ENCODE results near the gene HLF.
A peak's percentile ranks its signal among the peaks of the same experiment; 100 is the strongest.

HLF gene

DNA sequence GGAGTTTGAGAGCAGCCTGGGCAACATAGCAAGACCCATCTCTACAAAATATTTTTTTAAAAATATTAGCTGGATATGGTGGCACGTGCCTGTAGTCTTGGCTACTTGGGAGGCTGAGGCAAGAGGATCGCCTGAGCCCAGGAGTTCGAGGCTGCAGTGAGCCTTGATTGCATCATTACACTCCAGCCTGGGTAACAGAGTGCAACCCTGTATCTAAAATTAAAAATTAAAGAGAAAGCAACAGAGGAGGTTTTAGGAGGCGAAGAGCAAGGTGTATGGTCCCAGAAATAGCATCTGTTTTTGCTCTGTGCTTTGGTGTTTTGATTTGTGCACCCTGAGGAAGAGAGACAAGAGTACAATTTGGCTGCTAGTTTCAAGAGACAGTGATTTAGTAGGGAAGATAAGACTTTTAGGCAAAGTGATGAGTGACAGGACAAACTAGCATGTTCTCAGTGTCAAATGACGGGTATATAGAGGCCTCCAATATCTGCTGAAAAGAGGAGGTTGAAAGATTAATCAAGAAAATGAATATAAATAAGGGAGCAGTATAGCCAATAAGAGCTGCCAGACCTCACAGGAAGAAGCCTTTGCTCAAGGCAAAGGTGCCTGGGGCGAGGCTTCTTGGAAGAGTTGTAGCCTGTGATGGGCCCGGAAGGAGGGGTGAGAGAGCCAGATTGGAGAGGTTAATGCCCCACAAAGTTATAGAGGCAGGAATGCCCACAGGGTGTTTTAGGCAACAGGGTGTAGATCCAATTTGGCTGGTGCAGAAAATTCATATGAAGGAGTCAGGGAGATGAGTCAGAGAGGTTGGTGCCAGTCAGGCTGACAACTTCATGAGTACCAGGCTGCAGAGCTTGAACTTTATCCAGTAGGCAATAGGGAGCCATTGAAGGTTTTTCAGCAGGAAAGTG lies 11.4 kb downstream of the HLF start:
- DNase-seq: no peak

DNA sequence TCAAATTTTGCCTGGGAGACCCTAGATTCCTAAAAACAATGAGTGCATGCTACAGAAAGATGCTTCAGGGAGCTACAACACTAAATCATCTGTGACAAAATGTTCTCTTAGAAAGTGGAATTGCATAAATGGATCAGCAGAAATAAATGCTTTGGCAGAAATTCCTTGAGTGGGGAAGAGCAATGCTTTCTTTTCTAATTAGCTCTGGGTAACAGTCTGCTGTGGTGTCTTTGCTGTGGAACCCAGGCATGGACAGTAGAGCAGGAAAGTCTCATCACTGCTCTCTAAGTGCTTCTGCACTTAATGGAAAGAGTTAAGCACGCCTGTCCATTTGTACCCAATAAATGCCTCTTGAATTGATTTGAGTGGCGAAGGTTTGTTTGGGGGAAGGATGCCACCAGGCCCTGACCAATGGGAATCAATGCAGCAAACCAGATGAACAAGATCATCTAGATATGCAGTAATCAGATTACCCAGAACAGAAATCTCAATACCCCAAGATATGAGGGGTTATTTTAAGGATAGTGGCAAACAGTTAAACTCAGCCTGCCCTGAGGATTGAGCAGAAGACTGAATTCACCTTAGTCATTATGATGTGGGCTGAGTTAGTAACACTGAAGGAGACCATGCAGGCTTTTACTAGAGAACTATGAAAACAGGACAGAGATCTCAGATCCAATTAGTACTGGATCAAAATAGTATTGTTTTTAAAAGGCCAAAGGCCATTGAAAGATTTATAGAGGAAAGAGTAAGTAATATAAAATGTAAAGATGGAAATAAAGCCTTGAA lies 13.6 kb downstream of the HLF start:
- DNase-seq: no peak

DNA sequence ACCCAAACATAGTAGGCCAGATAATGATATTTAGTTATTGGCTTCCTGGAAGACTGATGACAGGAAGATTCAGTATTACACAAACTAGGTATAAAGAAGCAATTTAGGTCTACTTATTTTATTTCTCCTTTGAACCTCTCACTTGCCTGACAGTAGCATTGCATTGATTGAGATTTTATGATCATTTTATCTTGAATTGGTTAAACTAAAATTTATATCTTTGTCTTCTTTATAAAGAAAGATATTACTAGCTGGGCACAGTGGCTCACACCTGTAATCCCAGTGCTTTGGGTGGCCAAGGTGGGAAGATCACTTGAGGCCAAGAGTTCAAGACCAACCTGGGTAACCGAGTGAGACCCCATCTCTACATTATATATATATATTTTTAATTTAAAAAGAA lies 14.4 kb downstream of the HLF start:
- DNase-seq: no peak

DNA sequence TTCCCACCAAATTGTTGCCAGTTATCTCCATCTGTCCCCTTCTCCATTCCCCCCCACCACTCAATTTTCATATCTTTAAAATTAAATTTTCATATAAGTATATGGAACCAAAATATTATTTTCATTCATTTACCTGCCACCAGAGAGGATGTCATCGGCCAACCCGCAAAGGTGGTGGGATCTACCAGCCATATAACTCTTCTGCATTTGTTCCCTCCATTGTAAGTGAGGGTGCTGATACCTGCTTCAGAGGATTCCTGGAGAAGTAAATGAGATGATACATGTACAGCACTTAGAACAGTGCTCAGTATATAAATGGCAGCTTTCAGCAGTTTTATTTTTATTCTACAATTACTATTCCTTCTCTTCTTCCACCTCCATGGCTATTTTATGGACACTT lies 15.0 kb downstream of the HLF start:
- no peak for DNase-seq

DNA sequence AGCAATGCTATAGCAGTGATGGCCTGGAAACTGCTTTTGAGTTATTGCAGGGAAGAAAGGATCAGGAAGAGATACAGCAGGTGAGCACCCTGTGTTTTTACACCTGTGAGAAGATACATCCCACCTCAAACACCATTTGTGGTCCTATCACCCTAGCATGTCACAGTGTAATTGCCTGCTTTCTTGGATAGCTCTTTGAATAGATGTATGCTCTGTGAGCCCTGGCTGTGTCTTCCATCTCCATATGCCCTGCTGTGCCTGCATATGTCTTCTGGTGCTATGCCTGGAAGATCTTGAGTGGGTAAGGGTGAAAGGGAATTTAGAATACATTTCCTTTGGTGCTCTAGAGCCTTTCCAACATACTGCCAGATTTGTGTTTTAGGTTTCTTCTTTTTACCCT lies 15.5 kb downstream of the HLF start:
- no peak for DNase-seq

DNA sequence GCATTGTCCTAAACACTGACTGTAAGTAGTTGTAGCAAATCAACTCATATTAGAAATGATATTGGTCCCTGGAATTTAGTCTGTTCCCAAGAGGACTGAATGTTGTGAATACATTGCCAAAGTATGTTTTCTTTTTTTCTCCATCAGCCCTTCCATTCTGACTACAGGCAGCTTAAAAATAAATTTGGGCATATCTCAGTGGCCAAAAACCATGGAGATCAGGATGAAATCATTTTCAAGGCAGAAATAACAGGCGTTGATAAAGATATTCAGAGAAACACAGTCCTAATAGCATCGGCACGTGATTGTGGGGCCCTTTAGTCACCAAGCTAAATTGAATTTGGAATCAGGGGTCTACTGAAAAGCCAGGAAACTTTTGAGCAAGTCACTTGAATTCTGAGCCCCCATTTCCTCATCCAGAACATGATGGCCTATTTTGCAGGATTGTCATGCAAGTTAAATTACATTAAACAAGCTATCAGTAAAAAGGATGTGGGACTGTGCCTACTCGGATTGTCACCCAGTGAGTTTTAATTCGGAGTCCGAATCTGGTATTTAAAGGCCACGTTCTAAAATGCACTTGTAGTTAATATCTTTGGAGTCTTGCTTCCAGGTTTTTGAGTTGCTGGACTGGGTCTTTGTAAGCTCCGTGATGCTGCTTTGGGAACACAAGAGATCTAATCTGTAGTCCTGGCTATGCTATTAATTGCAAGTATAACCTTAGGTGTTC lies 17.1 kb downstream of the HLF start:
- DNase-seq: no peak

DNA sequence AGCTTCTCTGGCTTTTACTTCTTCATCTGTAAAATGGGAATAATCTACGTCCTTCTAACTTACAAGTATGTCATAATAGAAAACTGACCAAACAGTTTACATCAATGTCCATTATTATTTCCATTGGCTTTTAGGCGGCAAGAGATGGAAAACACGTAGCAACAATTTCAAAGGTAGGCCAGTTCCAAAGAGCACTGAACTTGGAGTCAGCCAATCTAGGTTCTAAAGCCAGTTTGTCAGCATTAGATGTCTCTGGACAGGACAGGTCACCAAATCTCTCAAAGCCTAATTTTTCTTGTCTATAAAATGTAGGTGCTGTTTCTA lies 17.6 kb downstream of the HLF start:
- DNase-seq: no peak

DNA sequence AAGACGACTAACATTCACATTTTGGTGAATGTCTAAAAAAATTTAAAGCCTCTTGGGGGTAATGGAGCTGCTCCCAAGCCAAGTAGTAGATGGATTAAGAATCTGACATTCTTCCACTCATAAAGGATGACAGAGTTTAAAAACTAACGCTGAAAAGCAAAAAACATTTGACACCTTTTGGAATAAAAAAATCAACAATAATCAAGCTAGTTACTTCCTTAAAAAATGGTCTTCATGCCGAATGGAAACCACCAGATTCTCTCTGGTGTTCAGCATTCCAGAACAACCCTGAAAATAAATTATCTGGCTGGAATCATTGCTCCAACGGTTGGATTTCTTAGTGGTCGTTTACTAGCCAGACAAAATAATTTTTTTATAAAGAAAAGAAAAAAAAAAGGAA lies 18.0 kb downstream of the HLF start:
- no peak for DNase-seq

DNA sequence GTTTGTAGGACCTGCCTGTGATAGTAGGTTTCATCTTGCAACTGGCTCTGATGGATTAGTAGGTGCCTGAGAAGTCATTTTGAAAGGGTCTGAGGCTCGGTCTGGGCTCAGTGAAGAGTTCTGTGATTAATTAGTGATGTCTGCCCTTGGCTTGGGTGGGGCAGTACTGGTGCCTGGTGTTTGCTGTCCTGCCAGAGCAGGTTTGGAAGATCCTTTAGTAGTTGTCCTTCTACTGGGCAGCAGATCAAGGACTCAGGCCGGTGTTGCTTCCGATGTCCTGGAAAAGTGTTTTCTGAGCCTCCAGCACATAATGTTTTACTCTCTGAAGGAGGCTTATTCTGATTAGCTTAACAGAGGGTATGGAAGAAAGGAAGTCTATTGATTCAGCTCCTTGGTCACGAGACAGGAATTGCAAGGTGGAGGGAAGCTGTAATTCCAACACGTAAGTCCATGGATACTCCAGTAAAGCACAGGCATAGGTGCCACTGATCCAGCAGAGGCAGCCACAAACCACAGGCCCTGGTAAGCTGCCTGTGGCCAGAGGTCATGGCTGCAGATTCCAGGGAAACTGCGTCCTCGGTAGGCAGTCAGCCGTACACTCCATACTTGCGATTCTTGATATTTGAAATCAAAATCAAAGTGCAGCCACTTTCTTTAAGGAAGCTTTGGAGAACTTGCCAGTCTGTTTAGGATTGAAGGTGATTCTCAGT lies 18.7 kb downstream of the HLF start:
- DNase-seq: no peak

DNA sequence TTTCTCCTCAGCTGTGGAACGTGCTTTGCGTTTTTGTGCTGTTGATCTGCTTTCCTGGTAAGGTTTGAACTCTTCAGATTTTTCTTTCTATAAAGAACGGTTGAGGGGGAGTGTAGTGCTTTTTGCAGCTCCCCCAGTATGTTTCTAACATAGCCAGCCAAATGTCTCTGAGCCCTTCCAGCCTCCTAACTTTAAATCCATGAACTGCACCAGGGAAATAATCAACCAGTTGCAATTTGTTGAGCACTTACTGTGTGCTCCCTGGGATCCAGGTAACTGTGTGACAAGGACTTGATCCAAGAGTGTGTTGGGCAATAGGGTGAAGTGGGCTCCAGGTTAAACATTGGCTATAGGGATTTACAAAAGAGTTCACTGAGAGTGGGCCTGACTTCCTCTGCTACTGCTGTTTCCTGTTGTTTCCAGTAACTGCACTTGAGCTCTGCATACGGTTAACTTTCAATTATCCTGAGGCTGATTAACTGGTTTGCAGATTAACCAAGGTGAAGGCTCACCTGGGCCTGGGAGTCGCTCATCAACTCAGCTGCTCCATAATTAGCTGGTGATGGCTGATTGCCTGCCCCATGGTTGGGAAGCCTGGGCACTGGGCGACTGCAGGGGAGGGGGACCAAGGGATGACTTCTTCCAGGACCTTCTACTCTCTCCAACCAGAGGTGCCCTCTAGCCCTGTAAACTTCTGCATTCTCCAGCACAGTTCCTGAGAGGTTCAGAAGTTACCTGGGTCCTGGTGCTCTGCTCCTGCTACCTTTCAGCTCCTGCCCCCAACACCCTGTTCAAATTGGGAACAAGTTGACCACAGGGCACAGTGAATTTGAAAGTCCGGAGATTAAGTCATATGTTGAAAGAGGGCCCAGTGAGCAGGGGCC lies 19.5 kb downstream of the HLF start:
- no peak for DNase-seq

DNA sequence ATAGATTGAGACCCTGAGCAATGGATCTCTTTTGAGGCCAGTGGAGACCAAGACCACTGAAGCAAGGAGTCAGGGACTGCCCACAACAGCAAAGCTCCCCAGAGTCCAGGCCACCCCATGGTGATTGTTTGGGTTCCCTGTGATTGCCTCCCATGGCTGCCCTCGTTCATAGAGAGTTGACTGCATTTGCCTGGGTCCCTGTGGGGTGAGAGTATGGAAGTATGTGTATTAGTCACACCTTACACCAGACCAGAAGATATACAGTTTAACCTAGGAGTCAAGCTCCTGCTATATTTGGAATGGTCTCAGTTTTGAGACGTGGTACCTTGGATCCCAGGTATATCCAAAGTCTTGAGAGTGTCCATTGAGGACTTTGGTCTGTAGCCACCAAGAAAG lies 20.2 kb downstream of the HLF start:
- no peak for DNase-seq

DNA sequence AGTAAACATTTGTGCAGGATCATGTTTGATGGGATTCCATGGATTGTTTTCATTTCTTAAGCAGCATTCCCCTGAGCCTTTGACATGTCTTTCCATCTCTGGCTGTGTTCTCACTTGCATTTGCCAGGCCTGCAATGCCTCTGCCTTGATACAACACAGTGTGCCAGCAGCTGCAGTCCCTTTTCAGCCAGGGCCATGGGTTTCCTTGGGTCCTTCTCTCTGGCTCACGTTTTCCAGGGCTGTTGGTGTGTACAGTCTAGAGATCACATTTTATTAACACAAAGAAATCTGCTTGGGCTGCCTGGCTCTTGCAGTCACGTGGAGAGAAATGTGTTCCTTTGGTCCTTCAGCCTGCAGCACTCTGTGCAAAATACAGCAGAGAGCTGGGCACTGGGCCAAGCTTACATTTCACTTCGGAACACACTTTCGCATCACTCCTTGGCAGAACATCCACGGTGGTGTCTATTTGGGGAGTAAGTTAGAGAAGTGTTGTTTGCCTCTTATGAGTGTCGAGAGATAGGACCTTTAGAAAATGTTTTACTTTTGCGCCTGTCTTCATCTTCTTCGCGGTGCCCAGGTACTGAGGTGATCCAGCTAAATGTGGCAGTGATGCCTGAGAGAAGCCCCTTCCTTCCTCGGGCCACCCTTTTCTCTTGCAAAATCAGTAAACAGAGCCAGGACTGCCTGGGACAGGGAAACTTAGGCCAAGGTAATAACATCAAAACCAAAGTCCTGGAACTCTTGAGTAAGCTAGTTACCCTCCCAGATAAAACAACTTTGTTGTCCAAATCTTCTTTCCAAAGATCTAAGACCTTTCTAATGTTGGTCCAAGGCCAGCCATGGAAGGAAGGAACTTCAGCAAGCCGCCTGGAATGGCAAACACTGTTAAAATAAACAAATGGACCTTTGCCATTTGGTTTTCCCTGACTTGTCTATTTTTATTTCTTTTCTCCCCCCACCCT lies 20.9 kb downstream of the HLF start:
- DNase-seq: peak; percentile 48

DNA sequence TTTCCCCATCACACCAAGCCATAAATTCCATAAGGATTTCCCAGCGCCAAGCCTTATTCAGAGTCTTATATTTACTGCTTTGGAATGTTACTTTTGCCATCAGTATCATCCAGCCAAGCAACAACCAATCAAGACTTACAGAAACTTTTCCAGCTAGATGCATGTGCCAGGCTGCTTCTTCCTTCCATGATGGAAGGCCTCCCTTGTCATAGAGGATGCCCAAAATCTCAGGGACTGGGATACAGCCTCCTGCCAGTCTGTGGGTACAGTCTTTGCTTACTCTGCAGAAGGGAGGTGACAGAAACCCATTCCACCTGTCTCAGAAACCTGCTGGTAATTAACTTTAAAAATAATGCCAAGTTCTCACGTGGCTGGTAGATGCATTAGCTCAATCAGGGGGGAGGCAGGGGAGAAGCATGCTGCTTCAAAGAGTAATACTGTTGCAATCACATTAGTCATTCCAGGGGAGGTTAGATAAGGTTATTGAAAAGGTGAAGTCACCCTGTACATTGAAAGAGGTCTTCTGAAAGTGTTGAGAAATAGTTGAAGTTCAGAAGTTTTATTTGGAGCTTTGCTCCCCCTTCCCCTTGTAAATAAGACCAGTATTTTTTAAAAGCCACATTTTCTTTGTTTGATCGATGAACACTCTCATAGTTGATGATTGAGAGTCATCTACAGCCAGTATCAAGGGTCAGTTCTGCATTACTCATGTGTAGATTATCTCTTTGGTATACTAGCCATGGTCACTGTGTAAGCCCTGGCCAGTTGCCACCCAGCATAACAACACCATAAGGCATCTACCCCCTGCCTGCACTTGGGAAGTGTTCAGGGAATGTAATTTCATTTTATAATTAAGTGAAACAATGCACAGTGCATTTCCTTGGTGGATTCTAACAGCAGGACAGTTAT lies 22.2 kb downstream of the HLF start:
- DNase-seq: peak; percentile 34

DNA sequence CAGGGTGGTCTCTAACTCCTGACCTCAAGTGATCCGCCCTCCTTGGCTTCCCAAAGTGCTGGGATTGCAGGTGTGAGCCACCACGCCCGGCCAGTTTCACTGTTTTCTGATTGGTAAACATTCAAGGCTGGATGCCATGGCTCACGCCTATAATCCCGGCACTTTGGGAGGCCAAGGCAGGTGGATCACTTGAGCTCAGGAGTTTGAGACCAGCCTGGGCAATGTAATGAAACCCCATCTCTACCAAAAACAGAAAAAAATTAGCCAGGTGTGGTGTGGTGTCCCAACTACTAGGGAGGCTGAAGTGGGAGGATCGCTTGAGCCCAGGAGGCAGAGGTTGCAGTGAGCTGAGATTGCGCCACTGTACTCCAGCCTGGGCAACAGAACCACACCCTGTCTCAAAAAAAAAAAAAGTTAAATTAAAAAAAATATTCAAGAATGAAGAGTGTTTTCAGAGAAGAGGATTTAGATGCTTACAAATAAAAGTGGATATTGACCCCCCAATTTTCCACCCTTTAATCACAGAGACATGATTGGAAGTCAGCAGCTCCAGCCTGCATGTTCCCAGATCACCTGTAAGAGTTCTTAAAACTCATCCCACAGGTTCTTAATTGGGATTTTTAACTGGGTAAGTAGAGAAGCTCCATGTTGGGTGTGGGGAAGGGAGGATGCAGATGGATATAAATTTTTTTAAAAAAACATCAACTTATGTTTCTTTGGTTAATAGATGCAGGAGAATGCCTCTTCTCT lies 23.8 kb downstream of the HLF start:
- DNase-seq: no peak

DNA sequence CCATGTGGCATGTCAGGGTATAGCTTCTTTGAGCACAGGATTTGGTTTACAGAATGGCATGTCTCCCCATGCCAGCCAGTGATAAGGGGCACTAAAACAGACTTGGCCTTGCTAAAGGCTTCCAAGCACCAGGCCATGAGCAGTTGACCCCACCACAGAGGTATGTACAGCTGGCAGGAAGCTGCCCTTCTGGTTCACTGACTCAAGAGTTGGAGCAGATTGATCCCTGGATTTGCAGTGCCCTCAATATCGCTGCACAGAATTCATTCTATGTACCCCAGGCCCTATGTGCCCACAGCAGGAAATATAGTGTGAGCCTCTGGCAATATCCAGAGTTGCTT lies 24.3 kb downstream of the HLF start:
- no peak for DNase-seq

DNA sequence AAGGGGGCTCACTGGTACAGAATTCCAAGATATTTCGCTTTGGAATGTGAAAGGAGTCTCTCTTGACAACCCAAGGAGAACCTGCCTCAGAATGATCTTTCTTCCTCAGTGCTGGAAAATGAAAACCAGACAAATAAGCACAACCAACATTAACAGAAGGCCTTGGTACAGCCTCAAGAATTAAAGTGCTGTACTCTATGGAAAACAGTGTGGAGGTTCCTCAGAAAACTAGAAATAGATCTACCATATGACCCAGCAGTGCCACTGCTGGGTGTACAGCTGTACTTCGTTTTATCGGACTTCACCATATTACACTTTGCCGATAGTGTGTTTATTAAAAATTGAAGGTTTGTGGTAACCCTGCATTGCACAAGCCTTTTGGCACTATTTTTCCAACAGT lies 25.2 kb downstream of the HLF start:
- DNase-seq: no peak

DNA sequence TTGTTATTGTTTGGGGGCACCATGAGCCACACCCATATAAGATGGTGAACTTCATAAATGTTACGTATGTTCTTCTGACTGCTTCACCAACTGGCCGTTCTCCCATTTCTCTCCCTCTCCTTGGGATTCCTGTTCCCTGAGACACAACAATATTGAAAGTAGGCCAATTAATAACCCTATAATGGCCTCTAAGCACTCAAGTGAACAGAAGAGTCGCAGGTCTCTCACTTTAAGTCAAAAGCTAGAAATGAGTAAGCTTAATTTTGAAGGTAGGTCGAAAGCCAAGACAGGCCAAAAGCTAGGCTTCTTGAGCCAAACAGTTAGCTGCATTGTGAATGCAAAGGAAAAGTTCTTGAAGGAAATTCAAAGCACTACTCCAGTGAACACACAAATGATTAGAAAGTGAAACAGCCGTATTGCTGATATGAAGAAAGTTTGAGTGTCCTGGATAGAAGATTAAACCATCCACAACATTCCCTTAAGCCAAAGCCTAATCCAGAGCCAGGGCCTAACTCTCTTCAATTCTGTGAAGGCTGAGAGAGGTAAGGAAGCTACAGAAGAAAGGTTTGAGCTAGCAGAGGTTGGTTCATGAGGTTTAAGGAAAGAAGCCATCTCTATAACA lies 25.8 kb downstream of the HLF start:
- no peak for DNase-seq

DNA sequence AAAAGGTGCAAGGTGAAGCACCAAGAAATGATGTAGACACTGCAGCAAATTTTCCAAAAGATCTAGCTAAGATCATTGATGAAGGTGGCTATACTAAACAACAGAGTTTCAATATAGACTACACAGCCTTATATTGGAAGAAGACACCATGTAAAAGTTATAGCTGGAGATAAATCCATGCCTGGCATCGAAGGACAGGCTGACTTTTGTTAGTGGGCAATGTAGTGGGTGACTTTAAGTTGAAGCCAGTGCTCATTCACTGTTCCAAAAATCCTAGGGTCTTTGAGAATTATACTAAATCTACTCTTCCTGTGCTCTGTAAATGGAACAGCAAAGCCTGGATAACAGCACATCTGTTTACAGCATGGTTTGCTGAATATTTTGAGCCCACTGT lies 26.4 kb downstream of the HLF start:
- no peak for DNase-seq

DNA sequence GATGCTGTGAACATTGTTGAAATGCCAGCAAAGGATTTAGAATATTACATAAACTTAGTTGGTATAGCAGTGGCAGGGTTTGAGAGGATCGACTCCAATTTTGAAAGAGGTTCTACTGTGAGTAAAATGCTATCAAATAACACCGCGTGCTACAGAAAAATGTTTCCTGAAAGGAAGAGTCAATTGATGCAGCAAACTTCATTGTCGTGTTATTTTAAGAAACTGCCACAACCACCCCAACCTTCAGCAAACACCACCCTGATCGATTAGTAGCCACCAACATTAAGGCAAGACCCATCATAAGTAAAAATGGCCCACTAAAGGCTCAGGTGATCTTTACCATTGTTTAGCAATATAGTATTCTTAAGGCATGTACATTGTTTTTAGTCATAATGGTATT lies 27.3 kb downstream of the HLF start:
- DNase-seq: no peak

Data from fibroblast of skin of right biceps (primary cell).